ENCODE data around the gene ASPDH. TPM values are rescaled to one million over a fixed set of nuclear protein-coding genes. Genes with fewer than 3 reads are reported as not detected.

ASPDH gene
- polyA plus RNA-seq, 1 donor (not counting 4 experiments of a cell fraction or from before 2014, with no cell fraction given): not detected

DNA sequence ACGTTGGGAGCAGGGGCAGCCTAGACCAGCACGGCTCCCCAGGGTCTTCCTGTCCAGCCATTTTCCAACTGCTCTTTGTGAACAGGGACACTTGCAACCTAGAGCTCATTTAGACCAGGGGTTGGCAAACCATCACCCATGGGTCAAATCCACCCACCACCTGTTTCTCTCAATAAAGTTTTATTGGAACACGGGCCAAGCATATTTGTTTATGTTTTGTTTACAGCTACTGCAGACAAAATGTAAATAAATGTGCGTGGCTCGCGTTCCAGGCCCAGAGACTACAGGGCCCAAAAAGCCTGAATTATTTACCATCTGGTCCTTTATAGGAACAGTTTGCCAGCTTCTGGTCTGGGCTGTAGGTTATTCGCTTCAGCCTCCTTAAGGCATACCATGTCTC lies 50.7 kb downstream of the ASPDH start:
- Histone ChIP-seq H3K27me3 (ENCODE audit: control insufficient read depth, extremely low read depth, insufficient read depth, low read length) (peaks cover 11% of the 10 kb centered on the region), H3K9me3 (ENCODE audit: control insufficient read depth, low read depth, low read length) (no peaks in the 10 kb centered on the region), H3K79me2 (ENCODE audit: control insufficient read depth, insufficient read depth, low read length) (no peaks in the 10 kb centered on the region), H2AFZ (ENCODE audit: control insufficient read depth, low read length) (no peak overlapping the region), H3K9ac (ENCODE audit: control insufficient read depth, extremely low read depth, insufficient read depth, low read length) (no peak overlapping the region), H3K36me3 (ENCODE audit: control insufficient read depth in 2 of 2, extremely low read depth in 1 of 2, insufficient read depth in 2 of 2, low read length in 2 of 2) (no peaks in the 10 kb centered on the region), H3K9me1 (ENCODE audit: control insufficient read depth, extremely low read depth, insufficient read depth, low read length) (no peaks in the 10 kb centered on the region), H3K4me3 (ENCODE audit: control insufficient read depth in 2 of 3, extremely low read depth in 1 of 3, insufficient read depth in 2 of 3, low read depth in 1 of 3, low read length in 3 of 3) (no peak overlapping the region), H3K27ac (ENCODE audit: control insufficient read depth, insufficient read depth, low read length) (no peak overlapping the region), H4K20me1 (ENCODE audit: control insufficient read depth, extremely low read depth, insufficient read depth, low read length) (no peaks in the 10 kb centered on the region), H3K4me2 (ENCODE audit: control insufficient read depth, extremely low read depth, insufficient read depth, low read depth, low read length) (no peak overlapping the region), H3K4me1 (ENCODE audit: control insufficient read depth, extremely low read depth, insufficient read depth, low read length) (no peaks in the 10 kb centered on the region)
- dilution Hi-C loops (cut with MboI; ENCODE audit: extremely low pct_ligation_motif_present, low sequenced_read_pairs): no loop called here
- TF ChIP-seq CTCF (optimal IDR thresholded peaks at IDR 0.05 in 1 of 3, IDR thresholded peaks at IDR 0.05 in 1 of 3, conservative IDR thresholded peaks at IDR 0.05 in 1 of 3; ENCODE audit: extremely low read depth in 1 of 3, insufficient read depth in 2 of 3, low read length in 3 of 3) (no peak), EZH2 (IDR thresholded peaks at IDR 0.05; ENCODE audit: low read length) (no peak)
- DNase-seq (ENCODE audit: low read depth, low spot score) (no peak), FAIRE-seq (no peak)

Other genes starting within 250 kb of the ASPDH start
- 0.01 to 0.08 TPM in 2 of 3 replicates, not detected in the other for gene KCNC3, start 184.5 kb downstream of the ASPDH start, polyA plus RNA-seq
- 0.51 to 2.8 TPM (median 0.94 TPM) in 3 replicates for gene NAPSA, start 148.3 kb downstream of the ASPDH start, polyA plus RNA-seq
- 19.5 to 32.3 TPM (median 27.4 TPM) in 3 replicates for gene NR1H2, start 137.5 kb downstream of the ASPDH start, polyA plus RNA-seq
- gene POLD1, start 129.6 kb downstream of the ASPDH start, polyA plus RNA-seq: 8.7 to 12.2 TPM (median 10.7 TPM) in 3 replicates
- 0.10 TPM in 1 of 3 replicates, not detected in the others for gene SPIB, start 95.0 kb downstream of the ASPDH start, polyA plus RNA-seq
- 0.01 TPM in 1 of 3 replicates, not detected in the others for gene MYBPC2, start 81.0 kb downstream of the ASPDH start, polyA plus RNA-seq
- gene EMC10, start 37.4 kb downstream of the ASPDH start, polyA plus RNA-seq: 26.7 to 36.9 TPM (median 32.3 TPM) in 3 replicates
- 0.37 to 0.83 TPM (median 0.64 TPM) in 3 replicates for gene GARIN5A, start 37.1 kb downstream of the ASPDH start, polyA plus RNA-seq
- 18.7 to 48.7 TPM (median 21.0 TPM) in 3 replicates for gene JOSD2, start 2.7 kb downstream of the ASPDH start, polyA plus RNA-seq
- not detected in 3 replicates for gene LRRC4B, start 54.5 kb upstream of the ASPDH start, polyA plus RNA-seq
- gene SYT3, start 126.0 kb upstream of the ASPDH start, polyA plus RNA-seq: not detected in 3 replicates
- gene C19orf81, start 135.5 kb upstream of the ASPDH start, polyA plus RNA-seq: not detected in 3 replicates
- gene SHANK1, start 205.9 kb upstream of the ASPDH start, polyA plus RNA-seq: 0.10 to 0.82 TPM (median 0.51 TPM) in 3 replicates
- 0.56 to 1.2 TPM (median 0.67 TPM) in 3 replicates for gene CLEC11A, start 209.5 kb upstream of the ASPDH start, polyA plus RNA-seq

All from keratinocyte (primary cell).